CD14-positive monocyte (primary cell): ENCODE data around the gene NDUFB6. TPM values are rescaled to one million over a fixed set of nuclear protein-coding genes. Genes with fewer than 3 reads are reported as not detected.

ENCODE experiments used
- DNase-seq, 3 donors: peaks; one replicate each; pipeline ENCODE4 v3.0.0-alpha.2; 2011 to 2022
- H2AFZ ChIP-seq: 2 replicates; pipeline ENCODE4 v1.6.0; 2012; ENCODE audit warnings: mild to moderate bottlenecking, low read depth, low read length, inconsistent platforms; ENCODE audit not compliant: insufficient read depth, poor library complexity, severe bottlenecking
- H3K27ac ChIP-seq, 2 donors: 1 replicate in 1 of 2; 2 replicates in 1 of 2; pipeline ENCODE4 v1.5.1; 2012 to 2013; ENCODE audit warnings: low read length in 2 of 2, control low read depth in 1 of 2, inconsistent platforms in 1 of 2, low read depth in 1 of 2, mild to moderate bottlenecking in 1 of 2
- H3K27me3 ChIP-seq, 2 donors: one replicate each; pipeline versions ENCODE4 v1.6.0 to v1.6.1; 2011 to 2013; ENCODE audit warnings: low read length in 2 of 2; ENCODE audit not compliant: control insufficient read depth in 2 of 2, insufficient read depth in 2 of 2
- H3K36me3 ChIP-seq, 2 donors: replicated peaks in 1 of 2; 1 replicate in 1 of 2; 2 replicates in 1 of 2; pipeline versions ENCODE4 v1.5.1 to v1.6.1; 2012 to 2013; ENCODE audit warnings: low read length in 2 of 2, control low read depth in 1 of 2, inconsistent platforms in 1 of 2, mild to moderate bottlenecking in 1 of 2; ENCODE audit not compliant: insufficient read depth in 2 of 2, control insufficient read depth in 1 of 2
- H3K4me1 ChIP-seq, 2 donors: 1 replicate in 1 of 2; 2 replicates in 1 of 2; pipeline versions ENCODE4 v1.5.1 to v1.6.1; 2012 to 2013; ENCODE audit warnings: low read length in 2 of 2, control low read depth in 1 of 2, inconsistent platforms in 1 of 2, mild to moderate bottlenecking in 1 of 2, moderate library complexity in 1 of 2; ENCODE audit not compliant: insufficient read depth in 2 of 2, control insufficient read depth in 1 of 2
- H3K4me2 ChIP-seq: replicated peaks from 2 replicates; pipeline ENCODE3; 2012; ENCODE audit warnings: low read length, moderate library complexity, mild to moderate bottlenecking; ENCODE audit not compliant: poor library complexity, severe bottlenecking; ENCODE audit errors: extremely low read depth
- H3K4me3 ChIP-seq, 3 experiments: fragments of 200-600 bp in 1 of 3; sonication (generic) in 1 of 3; replicated peaks in 1 of 3; 1 replicate in 2 of 3; 2 replicates in 1 of 3; pipeline ENCODE4 v1.5.1; 2011 to 2013; ENCODE audit warnings: low read length in 3 of 3, mild to moderate bottlenecking in 3 of 3, control low read depth in 2 of 3, low read depth in 2 of 3, inconsistent platforms in 1 of 3, moderate library complexity in 1 of 3
- H3K79me2 ChIP-seq: 2 replicates; pipeline ENCODE4 v1.6.0; 2012; ENCODE audit warnings: mild to moderate bottlenecking, control low read depth, inconsistent platforms, low read length, moderate library complexity; ENCODE audit not compliant: insufficient read depth
- H3K9ac ChIP-seq: 2 replicates; pipeline ENCODE4 v1.6.0; 2017; ENCODE audit warnings: low read length, mild to moderate bottlenecking; ENCODE audit not compliant: insufficient read depth, poor library complexity, severe bottlenecking
- H3K9me3 ChIP-seq, 2 donors: replicated peaks in 1 of 2; 1 replicate in 1 of 2; 2 replicates in 1 of 2; pipeline versions ENCODE4 v1.5.1 to v1.6.1; 2012 to 2013; ENCODE audit warnings: low read length in 2 of 2, control low read depth in 1 of 2; ENCODE audit not compliant: control insufficient read depth in 1 of 2, insufficient read depth in 1 of 2
- H4K20me1 ChIP-seq: 2 replicates; pipeline ENCODE4 v1.6.0; 2012; ENCODE audit warnings: mild to moderate bottlenecking, low read length, control low read depth, moderate library complexity; ENCODE audit not compliant: insufficient read depth
- H3K27ac Mint-ChIP-seq, 7 donors: one replicate each; pipeline ENCODE4 v1.8.0; 2020; ENCODE audit warnings: mild to moderate bottlenecking in 7 of 7, mixed read lengths in 7 of 7, moderate library complexity in 6 of 7, inconsistent platforms in 2 of 7
- H3K27me3 Mint-ChIP-seq, 3 donors: one replicate each; pipeline ENCODE4 v1.8.0; 2021 to 2022; ENCODE audit warnings: low read depth in 3 of 3, mild to moderate bottlenecking in 3 of 3, mixed read lengths in 3 of 3, moderate library complexity in 3 of 3, inconsistent platforms in 1 of 3
- H3K36me3 Mint-ChIP-seq, 2 donors: one replicate each; pipeline ENCODE4 v1.8.0; 2020; ENCODE audit warnings: mixed read lengths in 2 of 2, inconsistent platforms in 1 of 2, mild to moderate bottlenecking in 1 of 2
- H3K4me1 Mint-ChIP-seq: one replicate; pipeline ENCODE4 v1.8.0; 2020; ENCODE audit warnings: mild to moderate bottlenecking, mixed read lengths
- H3K4me3 Mint-ChIP-seq, 2 donors: one replicate each; pipeline ENCODE4 v1.8.0; 2020; ENCODE audit warnings: mild to moderate bottlenecking in 2 of 2, mixed read lengths in 2 of 2, moderate library complexity in 1 of 2
- H3K9me3 Mint-ChIP-seq, 7 donors: one replicate each; pipeline ENCODE4 v1.8.0; 2020 to 2022; ENCODE audit warnings: mixed read lengths in 7 of 7, mild to moderate bottlenecking in 6 of 7, moderate library complexity in 6 of 7, inconsistent platforms in 2 of 7
- CTCF ChIP-seq: fragments of 200-600 bp; IDR thresholded peaks from one replicate; pipeline ENCODE4 v1.8.0; 2022; ENCODE audit warnings: antibody characterized with exemption, mild to moderate bottlenecking
- whole genome bisulfite sequencing: methylation state at CpG from one replicate; pipeline ENCODE4 v1.1.5; 2013; ENCODE audit warnings: missing lambda C conversion rate; ENCODE audit not compliant: insufficient coverage; 5-methylcytosine and 5-hydroxymethylcytosine counted together
- intact Hi-C, 2 donors: fragments of 100-400 bp; cut with micrococcal nuclease; formaldehyde crosslinking; loops; one replicate each; pipeline versions ENCODE4 v1.15.0 to v1.15.1; 2023
- polyA plus RNA-seq, 3 donors: library from polyadenylated mRNA; depleted of rRNA in 1 of 3; unstranded in 2 of 3; stranded (reverse) in 1 of 3; fragments of 300-500 nt in 2 of 3; fragments of >200 nt in 1 of 3; fragmentation: Illumina TruSeq in 2 of 3; gene quantifications; 1 replicate in 2 of 3; 2 replicates in 1 of 3; pipeline ENCODE4 v1.2.3, GENCODE V29; 2012 to 2021

NDUFB6 gene
- polyA plus RNA-seq, 3 donors: 16.2 to 88.2 (median 77.6) TPM

- H3K27me3 ChIP-seq: no peaks in the 10 kb centered on the region
- DNase-seq: no peak
- H3K4me1 ChIP-seq: peaks cover 20 to 29% of the 10 kb centered on the region in 2 donors
- H3K79me2 ChIP-seq: peaks cover 45% of the 10 kb centered on the region
- Mint-ChIP-seq H3K36me3 (peaks cover 10 to 17% of the 10 kb centered on the region in 2 donors), H3K9me3 (peaks cover 0 to 7% (median 3%) of the 10 kb centered on the region in 7 donors), H3K27me3 (peaks cover 0 to 3% (median 0%) of the 10 kb centered on the region in 3 donors), H3K4me3 (peak overlapping the region in 1 of 2 donors; percentile 98), H3K4me1 (peaks cover 42% of the 10 kb centered on the region), H3K27ac (no peak overlapping the region)
- H3K9ac ChIP-seq: no peak overlapping the region
- no peaks in the 10 kb centered on the region for H3K9me3 ChIP-seq
- peaks cover 0 to 1% of the 10 kb centered on the region in 2 donors for H3K36me3 ChIP-seq
- H3K4me2 ChIP-seq: peak overlapping the region; percentile 88
- H4K20me1 ChIP-seq: peaks cover 46% of the 10 kb centered on the region
- no peak overlapping the region for H3K27ac ChIP-seq
- peak overlapping the region in 1 of 3 experiments; percentile 5 for H3K4me3 ChIP-seq
- no peak for TF ChIP-seq CTCF
- intact Hi-C loops: loop anchor here in 1 of 2 donors (10.0 kb wide), 1 partner anchor 51 kb away; the partner anchor contains the start of gene NDUFB6
- H2AFZ ChIP-seq: no peak overlapping the region
- WGBS: no CpG with 5 or more reads among the region's 1 CpG
These were observed 49.0 kb downstream of the NDUFB6 start for GRCh38 chr9:32523910-32524309.

DNA sequence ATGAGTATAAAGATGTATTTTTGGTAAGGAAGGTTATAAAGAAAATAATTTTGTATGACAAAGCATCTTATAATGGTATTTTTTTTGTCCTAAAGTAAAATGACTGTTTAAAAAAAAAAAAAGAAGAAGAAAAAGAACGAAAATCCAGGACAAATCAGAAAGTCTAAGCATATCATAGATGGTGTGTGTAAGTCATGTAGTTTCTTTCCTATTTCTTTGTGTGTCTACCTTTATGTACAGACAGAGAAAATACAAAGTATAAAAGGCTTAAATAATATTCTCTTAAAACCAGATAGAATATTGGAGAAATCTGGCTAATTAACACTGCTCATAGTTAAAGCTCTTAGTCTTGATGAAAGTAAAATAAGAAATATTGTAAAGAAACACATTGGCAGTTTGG, 54.7 kb downstream of the NDUFB6 start:
- Mint-ChIP-seq H3K27ac (no peak overlapping the region), H3K36me3 (peaks cover 16 to 21% of the 10 kb centered on the region in 2 donors), H3K4me3 (no peak overlapping the region), H3K4me1 (peaks cover 9% of the 10 kb centered on the region), H3K27me3 (peaks cover 0 to under 1% (median 0%) of the 10 kb centered on the region in 3 donors), H3K9me3 (peaks cover 2 to 22% (median 9%) of the 10 kb centered on the region in 7 donors)
- Histone ChIP-seq H3K36me3 (peaks cover 0 to 14% of the 10 kb centered on the region in 2 donors), H3K4me1 (no peaks in the 10 kb centered on the region), H4K20me1 (peaks cover 64% of the 10 kb centered on the region), H3K9ac (no peak overlapping the region), H3K4me2 (no peak overlapping the region), H3K4me3 (no peak overlapping the region), H3K9me3 (peaks cover 0 to 3% of the 10 kb centered on the region in 2 donors), H2AFZ (no peak overlapping the region), H3K27ac (no peak overlapping the region), H3K79me2 (peaks cover 18% of the 10 kb centered on the region), H3K27me3 (no peaks in the 10 kb centered on the region)
- intact Hi-C loops: no loop called here
- no CpG with 5 or more reads among the region's 1 CpG for WGBS
- no peak for TF ChIP-seq CTCF
- DNase-seq: no peak
